ENCODE measurements around the gene MRPS18A. TPM values are rescaled to one million over a fixed set of nuclear protein-coding genes. Genes with fewer than 3 reads are reported as not detected.
"Not testable (repeated sequence)": the region's sequence is repeated elsewhere in the genome, so short reads cannot be mapped to it uniquely, and the experiment has no call there.

Gene MRPS18A
- total and polyA plus RNA-seq, 9 donors: 21.9 to 45.0 (median 29.8) TPM

DNA sequence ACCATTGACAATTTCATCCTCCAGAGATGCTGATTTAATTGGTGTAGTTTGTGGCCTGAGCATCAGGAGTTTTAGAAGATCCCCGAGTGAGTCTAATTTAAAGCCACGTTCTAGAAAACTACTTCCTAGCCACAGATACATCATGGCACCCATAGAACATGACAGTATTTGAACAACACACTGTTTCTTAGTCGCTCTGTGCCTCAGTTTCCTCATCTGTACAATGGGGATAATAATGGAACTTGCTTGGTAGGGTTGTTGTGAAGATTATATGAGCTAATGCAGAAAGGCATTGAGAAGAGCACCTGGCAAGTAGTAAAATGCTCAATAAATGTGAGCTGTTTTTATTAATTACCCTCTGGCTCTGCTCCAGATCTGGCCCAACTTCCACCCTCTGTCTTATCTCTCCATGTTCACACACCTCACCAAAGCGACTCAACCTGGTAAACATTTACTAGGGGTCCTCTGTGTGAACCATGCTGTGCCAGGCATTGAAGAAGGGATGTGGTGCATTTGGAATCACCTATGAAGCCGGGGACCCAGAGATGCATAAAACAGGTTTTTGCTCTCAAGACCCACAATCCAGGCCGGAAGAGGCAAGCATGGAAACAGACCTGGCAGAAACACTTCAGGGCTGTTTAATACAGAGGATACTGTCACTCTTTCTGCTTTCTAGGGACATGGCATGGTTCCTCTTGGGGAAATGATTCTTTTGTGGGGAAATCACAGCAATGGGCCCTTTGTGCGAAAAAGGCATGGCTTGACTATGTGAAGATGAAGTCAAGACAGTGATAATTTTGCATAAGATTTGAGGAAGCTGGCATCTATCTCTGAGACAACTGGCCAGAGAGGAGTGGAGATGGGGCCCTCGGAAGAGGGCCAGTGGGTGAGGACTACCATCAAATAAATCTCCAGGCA lies 16.2 kb upstream of the MRPS18A start:
- H3K9me3 ChIP-seq: no peaks in the 10 kb centered on the region
- no peaks in the 10 kb centered on the region for H3K36me3 ChIP-seq
- H3K4me3 ChIP-seq: no peak overlapping the region
- WGBS, 3 donors: 89 to 94% (median 90%) methylated on average over 8 of the region's 8 CpGs
- peaks cover 16% of the 10 kb centered on the region for H3K4me1 ChIP-seq (ENCODE audit: insufficient read depth)
- H3K27me3 ChIP-seq: no peaks in the 10 kb centered on the region
- TF ChIP-seq, protein P1, sequence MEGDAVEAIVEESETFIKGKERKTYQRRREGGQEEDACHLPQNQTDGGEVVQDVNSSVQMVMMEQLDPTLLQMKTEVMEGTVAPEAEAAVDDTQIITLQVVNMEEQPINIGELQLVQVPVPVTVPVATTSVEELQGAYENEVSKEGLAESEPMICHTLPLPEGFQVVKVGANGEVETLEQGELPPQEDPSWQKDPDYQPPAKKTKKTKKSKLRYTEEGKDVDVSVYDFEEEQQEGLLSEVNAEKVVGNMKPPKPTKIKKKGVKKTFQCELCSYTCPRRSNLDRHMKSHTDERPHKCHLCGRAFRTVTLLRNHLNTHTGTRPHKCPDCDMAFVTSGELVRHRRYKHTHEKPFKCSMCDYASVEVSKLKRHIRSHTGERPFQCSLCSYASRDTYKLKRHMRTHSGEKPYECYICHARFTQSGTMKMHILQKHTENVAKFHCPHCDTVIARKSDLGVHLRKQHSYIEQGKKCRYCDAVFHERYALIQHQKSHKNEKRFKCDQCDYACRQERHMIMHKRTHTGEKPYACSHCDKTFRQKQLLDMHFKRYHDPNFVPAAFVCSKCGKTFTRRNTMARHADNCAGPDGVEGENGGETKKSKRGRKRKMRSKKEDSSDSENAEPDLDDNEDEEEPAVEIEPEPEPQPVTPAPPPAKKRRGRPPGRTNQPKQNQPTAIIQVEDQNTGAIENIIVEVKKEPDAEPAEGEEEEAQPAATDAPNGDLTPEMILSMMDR (IDR thresholded peaks at IDR 0.05): no peak
- TF ChIP-seq POLR2A (IDR thresholded peaks at IDR 0.05): no peak
- TF ChIP-seq EP300 (IDR thresholded peaks at IDR 0.05): no peak
- H3K27ac ChIP-seq: no peak overlapping the region
- intact Hi-C loops (cut with DNase I): no loop called here
- DNase-seq: no peak

DNA sequence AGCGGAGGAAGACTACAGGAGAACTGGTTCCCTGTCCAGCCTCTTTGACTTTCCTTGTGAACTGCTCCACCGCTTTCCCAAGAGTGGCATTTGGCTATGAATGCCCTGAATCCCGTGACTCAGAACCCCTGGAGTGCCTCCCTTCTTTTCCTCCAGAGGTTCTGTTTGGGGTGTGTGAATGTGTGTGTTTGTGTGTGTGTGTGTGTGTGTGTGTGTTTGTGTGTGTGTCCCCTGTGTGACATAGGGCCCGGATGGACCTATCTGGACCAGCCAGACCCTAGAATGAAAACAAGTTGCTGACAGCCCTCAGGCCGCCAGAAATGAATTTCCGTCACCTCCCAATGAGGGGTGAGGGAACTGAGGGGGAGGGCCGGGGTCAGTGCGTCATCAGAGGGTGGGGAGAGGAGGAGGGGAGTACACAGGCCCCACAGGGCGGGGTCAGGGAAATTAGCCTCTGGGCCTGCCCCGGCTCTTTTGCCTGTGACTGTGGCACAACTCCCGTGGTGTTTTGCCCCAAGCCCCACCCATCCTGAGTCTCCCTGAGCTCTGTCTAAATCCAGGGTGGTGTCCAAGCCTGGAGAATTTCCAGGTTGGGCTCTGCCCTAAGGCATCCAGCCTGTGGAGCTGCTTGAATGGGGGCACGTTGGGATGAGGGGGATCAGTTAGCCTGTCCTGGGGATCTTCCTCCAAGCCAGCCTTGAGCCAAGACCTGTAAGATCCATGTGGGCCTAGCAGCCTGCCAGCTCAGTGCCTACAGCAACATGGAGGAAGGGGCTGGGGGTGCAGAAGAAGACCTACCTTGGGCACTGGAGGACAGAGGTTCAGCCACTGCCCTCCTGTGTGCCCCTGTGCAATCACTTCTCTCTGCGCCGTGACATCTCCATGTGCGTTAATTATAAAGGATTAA lies 15.2 kb upstream of the MRPS18A start:
- Histone ChIP-seq H3K27ac (peak overlapping the region in 1 of 2 donors; percentile 1), H3K4me1 (ENCODE audit: insufficient read depth) (peaks cover 17% of the 10 kb centered on the region), H3K27me3 (no peaks in the 10 kb centered on the region), H3K36me3 (no peaks in the 10 kb centered on the region), H3K4me3 (no peak overlapping the region), H3K9me3 (no peaks in the 10 kb centered on the region)
- 34 to 36% (median 36%) methylated on average over 14 to 15 of the region's 15 CpGs for WGBS, 3 donors
- intact Hi-C loops (cut with DNase I): no loop called here
- TF ChIP-seq EP300 (IDR thresholded peaks at IDR 0.05) (no peak), POLR2A (IDR thresholded peaks at IDR 0.05) (no peak)
- peak; percentile 82 to 93 (median 86) for DNase-seq

DNA sequence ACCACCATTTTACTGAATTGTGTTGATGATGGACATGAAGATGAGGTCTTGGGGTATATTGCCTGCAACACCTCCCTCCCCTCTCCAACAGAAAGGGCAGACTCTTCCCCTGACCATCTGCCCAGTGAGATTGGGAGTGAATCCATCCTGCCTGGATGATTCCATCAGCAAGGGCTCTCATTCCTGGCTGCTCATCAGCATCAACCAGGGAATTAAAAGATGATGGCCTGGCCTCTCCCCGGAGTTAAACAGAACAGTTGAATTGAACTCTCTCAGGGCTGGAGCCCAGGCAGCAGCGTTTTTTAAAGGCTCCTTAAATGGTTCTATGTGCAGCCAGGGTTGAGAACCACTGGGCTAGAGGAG lies 14.6 kb upstream of the MRPS18A start:
- intact Hi-C loops (cut with DNase I): no loop called here
- H3K4me1 ChIP-seq (ENCODE audit: insufficient read depth): peaks cover 17% of the 10 kb centered on the region

DNA sequence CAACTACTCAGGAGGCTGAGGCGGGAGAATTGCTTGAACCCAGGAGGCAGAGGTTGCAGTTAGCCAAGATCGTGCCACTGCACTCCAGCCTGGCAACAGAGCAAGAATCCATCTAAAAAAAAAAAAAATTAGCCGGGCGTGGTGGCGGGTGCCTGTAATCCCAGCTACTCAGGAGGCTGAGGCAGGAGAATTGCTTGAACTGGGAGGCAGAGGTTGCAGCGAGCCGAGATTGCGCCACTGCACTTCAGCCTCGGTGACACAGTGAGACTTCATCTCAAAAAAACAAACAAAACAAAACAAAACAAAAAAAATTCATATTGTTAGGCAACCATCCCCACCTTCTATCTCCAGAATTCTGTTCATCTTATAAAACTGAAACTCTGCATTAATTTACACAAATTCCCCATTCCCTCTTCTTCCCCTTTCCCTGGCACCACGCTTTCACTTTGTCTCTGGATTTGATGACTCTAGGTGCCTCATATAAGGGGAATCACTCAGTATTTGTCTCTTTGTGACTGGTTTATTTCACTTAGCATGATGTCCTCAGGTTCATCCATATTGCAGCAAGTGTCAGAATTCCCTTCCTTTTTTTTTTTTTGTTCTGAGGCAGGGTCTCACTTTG lies 13.5 kb upstream of the MRPS18A start:
- H3K36me3 ChIP-seq; H3K9me3 ChIP-seq; H3K4me3 ChIP-seq; H3K27ac ChIP-seq; H3K27me3 ChIP-seq; DNase-seq; intact Hi-C loops (cut with DNase I): not testable (repeated sequence)
- WGBS, 3 donors: 93 to 95% (median 94%) methylated on average over 10 of the region's 10 CpGs
- peaks cover 13% of the 10 kb centered on the region for H3K4me1 ChIP-seq (ENCODE audit: insufficient read depth)

More for the DNA sequence above, 14.6 kb upstream of the MRPS18A start:
- no peak for TF ChIP-seq POLR2A (IDR thresholded peaks at IDR 0.05)
- TF ChIP-seq, protein P1 (IDR thresholded peaks at IDR 0.05): no peak
- no peak for TF ChIP-seq EP300 (IDR thresholded peaks at IDR 0.05)
- H3K36me3 ChIP-seq: no peaks in the 10 kb centered on the region
- no peak for DNase-seq
- H3K4me3 ChIP-seq: no peak overlapping the region
- WGBS, 3 donors: 20 to 29% (median 29%) methylated on average over 2 of the region's 2 CpGs
- H3K27ac ChIP-seq: peak overlapping the region in 1 of 2 donors; percentile 1
- no peaks in the 10 kb centered on the region for H3K27me3 ChIP-seq
- H3K9me3 ChIP-seq: no peaks in the 10 kb centered on the region

DNA sequence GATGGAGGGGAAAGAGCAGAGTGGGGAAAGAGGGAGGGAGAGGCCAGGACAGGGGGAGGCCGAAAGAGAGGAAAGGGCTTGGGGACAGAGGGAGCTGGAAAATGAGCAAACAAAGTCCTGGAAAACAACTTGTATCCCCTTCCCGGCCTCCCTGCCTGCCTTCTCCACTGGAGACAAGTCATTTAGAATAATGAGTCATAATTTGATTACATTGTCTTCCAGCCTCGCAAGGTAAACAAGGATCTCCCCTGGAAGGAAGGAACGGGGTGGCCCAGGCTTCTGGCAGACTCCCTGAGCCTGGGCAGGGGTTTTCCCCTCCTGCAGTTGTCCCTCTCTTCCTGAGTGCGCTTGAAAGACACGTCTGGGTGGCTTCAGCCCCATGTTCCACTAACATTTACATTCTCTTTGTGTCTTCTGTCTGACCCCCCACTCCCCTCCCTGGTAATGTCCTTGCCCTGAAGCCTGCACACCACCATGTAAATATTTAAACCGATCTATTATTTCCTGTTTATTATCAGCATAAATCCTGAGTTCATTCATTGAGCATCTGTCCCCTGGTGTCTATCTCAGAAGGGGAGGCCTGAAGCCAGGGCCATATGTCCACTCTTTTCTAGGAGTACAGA lies 12.1 kb upstream of the MRPS18A start:
- Histone ChIP-seq H3K27ac (no peak overlapping the region), H3K4me3 (no peak overlapping the region), H3K27me3 (no peaks in the 10 kb centered on the region), H3K9me3 (no peaks in the 10 kb centered on the region), H3K4me1 (ENCODE audit: insufficient read depth) (peaks cover 11% of the 10 kb centered on the region), H3K36me3 (no peaks in the 10 kb centered on the region)
- no peak for DNase-seq
- intact Hi-C loops (cut with DNase I): no loop called here
- WGBS, 3 donors: 19 to 37% (median 31%) methylated on average over 7 of the region's 7 CpGs
- no peak for TF ChIP-seq POLR2A (IDR thresholded peaks at IDR 0.05)
- TF ChIP-seq, protein P1 (IDR thresholded peaks at IDR 0.05): no peak
- TF ChIP-seq EP300 (IDR thresholded peaks at IDR 0.05): no peak
